Globus pallidus (tissue), 1 donor: ENCODE results near the gene H1-8.

Experiments used
- DNase-seq: peaks from one replicate; pipeline ENCODE4 v3.0.0-alpha.2; 2015; ENCODE audit warnings: low spot score

The H1-8 gene

GRCh38 chr3:129556358-129556695 lies 13.4 kb downstream of the H1-8 start:
- DNase-seq = no peak

- no peak for DNase-seq
Observed at GRCh38 chr3:129556890-129557547, 14.0 kb downstream of the H1-8 start.

- no peak for DNase-seq
Observed at GRCh38 chr3:129557548-129557894, 14.5 kb downstream of the H1-8 start.

- no peak for DNase-seq
Observed at GRCh38 chr3:129558081-129558771, 15.3 kb downstream of the H1-8 start.

GRCh38 chr3:129558772-129559564 lies 16.0 kb downstream of the H1-8 start:
- DNase-seq = no peak

- DNase-seq = no peak
Observed at GRCh38 chr3:129559565-129560079, 16.6 kb downstream of the H1-8 start.

GRCh38 chr3:129560269-129560787 lies 17.4 kb downstream of the H1-8 start:
- DNase-seq = no peak

- peak; percentile 54 for DNase-seq
Observed at GRCh38 chr3:129560911-129561594, 18.1 kb downstream of the H1-8 start.

GRCh38 chr3:129561619-129562248 lies 18.8 kb downstream of the H1-8 start:
- no peak for DNase-seq

- DNase-seq = no peak
Observed at GRCh38 chr3:129562803-129563202, 19.8 kb downstream of the H1-8 start.

- no peak for DNase-seq
Observed at GRCh38 chr3:129563332-129563731, 20.4 kb downstream of the H1-8 start.

GRCh38 chr3:129563850-129564535 lies 21.0 kb downstream of the H1-8 start:
- no peak for DNase-seq

- DNase-seq = no peak
Observed at GRCh38 chr3:129564981-129565644, 22.1 kb downstream of the H1-8 start.

GRCh38 chr3:129565902-129566301 lies 22.9 kb downstream of the H1-8 start:
- DNase-seq = no peak

- no peak for DNase-seq
Observed at GRCh38 chr3:129567176-129567705, 24.3 kb downstream of the H1-8 start.

GRCh38 chr3:129567939-129568338 lies 25.0 kb downstream of the H1-8 start:
- no peak for DNase-seq

- DNase-seq = no peak
Observed at GRCh38 chr3:129569856-129570255, 26.9 kb downstream of the H1-8 start.

- DNase-seq = no peak
Observed at GRCh38 chr3:129571605-129572547, 28.9 kb downstream of the H1-8 start.

- no peak for DNase-seq
Observed at GRCh38 chr3:129572603-129573002, 29.6 kb downstream of the H1-8 start.
